HG03354 (cell line): ENCODE results near the gene ARCN1.
"Not testable (repeated sequence)": the region's sequence is repeated elsewhere in the genome, so short reads cannot be mapped to it uniquely, and the experiment has no call there.

Experiments
- ATAC-seq: cut with Tn5 transposase; IDR thresholded peaks from one replicate; pipeline ENCODE4 v1.9.1; 2021; ENCODE audit warnings: mild to moderate bottlenecking; ENCODE audit not compliant: unreplicated experiment, poor library complexity, severe bottlenecking

Gene ARCN1

GRCh38 chr11:118537409-118537980 lies 34.7 kb upstream of the ARCN1 start:
- ATAC-seq, result no peak

- no peak for ATAC-seq
Measured at GRCh38 chr11:118544010-118544646, 28.1 kb upstream of the ARCN1 start.

- no peak for ATAC-seq
Measured at GRCh38 chr11:118544647-118545010, 27.6 kb upstream of the ARCN1 start.

GRCh38 chr11:118545533-118545932 lies 26.7 kb upstream of the ARCN1 start:
- no peak for ATAC-seq

GRCh38 chr11:118547132-118547531 lies 25.1 kb upstream of the ARCN1 start:
- ATAC-seq, result no peak

GRCh38 chr11:118552341-118552740 lies 19.9 kb upstream of the ARCN1 start:
- no peak for ATAC-seq

GRCh38 chr11:118560806-118561205 lies 11.4 kb upstream of the ARCN1 start:
- no peak for ATAC-seq

GRCh38 chr11:118565051-118565450 lies 7.2 kb upstream of the ARCN1 start:
- no peak for ATAC-seq

GRCh38 chr11:118569670-118570069 lies 2.5 kb upstream of the ARCN1 start:
- ATAC-seq, result no peak

- no peak for ATAC-seq
Measured at GRCh38 chr11:118570787-118571186, 1.4 kb upstream of the ARCN1 start.

GRCh38 chr11:118571701-118572060 lies 528 bp upstream of the ARCN1 start:
- peak; percentile 21 for ATAC-seq

GRCh38 chr11:118572981-118573550 lies 857 bp downstream of the ARCN1 start:
- peak; percentile 29 for ATAC-seq

GRCh38 chr11:118574636-118575035 lies 2.4 kb downstream of the ARCN1 start:
- no peak for ATAC-seq

GRCh38 chr11:118577995-118578394 lies 5.8 kb downstream of the ARCN1 start:
- ATAC-seq, result not testable (repeated sequence)

- no peak for ATAC-seq
Measured at GRCh38 chr11:118581057-118581456, 8.8 kb downstream of the ARCN1 start.

GRCh38 chr11:118587952-118588351 lies 15.7 kb downstream of the ARCN1 start:
- no peak for ATAC-seq

- ATAC-seq, result no peak
Measured at GRCh38 chr11:118592616-118593367, 20.6 kb downstream of the ARCN1 start.

GRCh38 chr11:118594984-118595383 lies 22.8 kb downstream of the ARCN1 start:
- not testable (repeated sequence) for ATAC-seq

GRCh38 chr11:118596224-118597146 lies 24.3 kb downstream of the ARCN1 start:
- no peak for ATAC-seq

GRCh38 chr11:118597556-118597955 lies 25.3 kb downstream of the ARCN1 start:
- ATAC-seq, result no peak
